ENCODE measurements around the gene FRY.

GRCh38 chr13:32026623-32027022 is 5.0 kb upstream of the FRY start:
- TF ChIP-seq CTCF (IDR thresholded peaks at IDR 0.05) (no peak), POLR2A (IDR thresholded peaks at IDR 0.05) (no peak)
